ENCODE measurements around the gene HCST.
"Not testable (repeated sequence)": the region's sequence is repeated elsewhere in the genome, so short reads cannot be mapped to it uniquely, and the experiment has no call there.

The HCST gene

GRCh38 chr19:35907377-35907745 lies 5.0 kb downstream of the HCST start:
- no peak for DNase-seq

- DNase-seq: no peak
Measured at GRCh38 chr19:35908010-35908441, 5.7 kb downstream of the HCST start, which contains the start of gene TYROBP. Gene TYROBP, minus strand, starts transcription at chr19:35908295. Its CDS starts 67 bp downstream, at chr19:35908228.

GRCh38 chr19:35908973-35909683 lies 6.8 kb downstream of the HCST start:
- peak; percentile 9 for DNase-seq

GRCh38 chr19:35909684-35910035 lies 7.3 kb downstream of the HCST start:
- DNase-seq: no peak

- DNase-seq: not testable (repeated sequence)
Measured at GRCh38 chr19:35910355-35910754, 8.0 kb downstream of the HCST start.

DNA sequence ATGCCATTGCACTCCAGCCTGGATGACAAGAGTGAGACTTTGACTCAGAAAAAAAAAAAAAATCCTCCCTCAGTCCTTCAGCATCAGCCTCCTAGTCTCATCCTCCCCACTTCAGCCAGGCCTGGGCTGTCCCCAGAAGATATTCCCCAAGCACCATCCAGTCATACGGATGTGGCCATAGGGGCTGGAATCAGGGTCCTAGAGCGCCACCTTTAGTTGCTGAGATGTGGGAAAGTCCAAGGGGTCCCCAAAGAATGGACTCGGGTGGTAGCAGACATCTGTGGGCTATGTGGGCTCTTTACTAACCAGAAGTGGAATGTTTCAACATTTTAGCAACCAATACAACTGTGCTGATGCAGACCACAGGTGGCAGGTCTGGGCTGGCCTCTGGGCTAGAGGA lies 8.8 kb downstream of the HCST start:
- DNase-seq: no peak

GRCh38 chr19:35911790-35912189 lies 9.5 kb downstream of the HCST start:
- DNase-seq: no peak

DNA sequence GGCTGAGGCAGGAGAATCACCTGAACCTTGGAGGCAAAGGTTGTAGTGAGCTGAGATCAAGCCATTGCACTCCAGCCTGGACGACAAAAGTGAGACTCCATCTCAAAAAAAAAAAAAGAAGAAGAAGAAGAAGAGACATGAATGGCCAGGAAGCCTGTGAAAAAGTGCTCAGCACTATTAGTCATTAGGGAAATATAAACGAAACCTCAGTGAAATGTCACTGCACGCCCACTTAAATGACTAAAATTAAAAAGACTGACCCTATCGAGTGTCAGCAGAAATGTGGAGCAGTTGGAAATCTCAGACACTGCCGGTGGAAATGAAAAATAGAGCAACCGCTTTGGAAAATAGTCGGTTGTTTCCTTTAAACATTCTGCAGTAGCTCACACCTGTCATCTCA lies 11.3 kb downstream of the HCST start:
- DNase-seq: no peak

DNA sequence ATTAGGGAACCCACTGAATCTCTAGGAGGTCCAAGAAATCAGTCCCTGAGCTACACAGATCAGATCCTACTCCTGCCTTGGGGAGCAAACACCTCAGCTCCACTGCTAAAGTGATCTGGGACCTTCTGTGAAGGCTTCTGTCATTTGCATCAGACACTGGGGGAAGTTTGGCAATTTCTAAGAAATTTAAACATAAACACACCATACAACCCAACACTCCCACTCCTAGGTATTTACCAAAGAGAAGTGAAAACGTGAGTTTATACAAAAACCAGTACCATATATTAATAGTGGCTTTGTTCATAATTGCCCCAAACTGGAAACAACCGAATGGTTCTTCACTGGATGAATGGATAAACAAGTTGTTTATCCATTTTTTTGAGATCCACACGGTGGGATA lies 13.1 kb downstream of the HCST start:
- no peak for DNase-seq

DNA sequence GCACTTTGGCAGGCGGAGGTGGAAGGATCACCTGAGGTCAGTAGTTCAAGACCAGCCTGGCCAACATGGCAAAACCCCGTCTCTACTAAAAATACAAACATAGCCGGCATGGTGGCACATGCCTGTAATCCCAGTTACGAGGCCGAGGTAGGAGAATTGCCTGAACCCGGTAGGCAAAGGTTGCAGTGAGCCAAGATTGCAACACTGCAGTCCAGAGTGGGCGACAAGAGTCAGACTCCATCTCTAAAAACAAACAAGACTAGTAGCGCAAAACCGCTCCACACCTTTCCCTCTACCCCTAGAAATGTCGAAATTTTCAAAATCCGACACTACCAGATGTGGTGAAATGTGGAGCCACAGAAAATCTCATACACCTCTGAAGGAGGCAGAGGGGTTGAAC lies 17.0 kb downstream of the HCST start:
- no peak for DNase-seq

GRCh38 chr19:35921012-35921411 lies 18.7 kb downstream of the HCST start:
- DNase-seq: no peak

GRCh38 chr19:35925501-35925900 lies 23.2 kb downstream of the HCST start:
- DNase-seq: no peak

GRCh38 chr19:35928507-35928906 lies 26.2 kb downstream of the HCST start:
- no peak for DNase-seq

DNA sequence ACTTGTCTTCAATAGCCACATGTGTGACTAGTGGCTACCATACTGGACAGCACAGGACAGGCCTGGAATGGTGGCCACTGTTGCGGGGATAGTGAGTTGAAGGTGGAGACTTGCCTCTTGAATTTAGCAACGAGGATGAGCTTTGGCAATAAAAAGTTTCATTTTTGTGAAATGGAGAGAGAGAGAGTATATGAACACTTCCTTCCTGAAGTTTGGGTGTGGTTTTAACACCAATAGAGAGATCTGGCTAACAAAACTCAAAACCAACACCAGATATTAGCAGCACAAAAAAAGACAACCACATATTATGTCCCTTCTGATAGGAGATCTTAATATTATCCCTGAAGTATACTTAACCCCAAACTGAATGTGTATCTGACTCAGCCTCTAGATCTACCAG lies 27.5 kb downstream of the HCST start:
- DNase-seq: no peak

DNA sequence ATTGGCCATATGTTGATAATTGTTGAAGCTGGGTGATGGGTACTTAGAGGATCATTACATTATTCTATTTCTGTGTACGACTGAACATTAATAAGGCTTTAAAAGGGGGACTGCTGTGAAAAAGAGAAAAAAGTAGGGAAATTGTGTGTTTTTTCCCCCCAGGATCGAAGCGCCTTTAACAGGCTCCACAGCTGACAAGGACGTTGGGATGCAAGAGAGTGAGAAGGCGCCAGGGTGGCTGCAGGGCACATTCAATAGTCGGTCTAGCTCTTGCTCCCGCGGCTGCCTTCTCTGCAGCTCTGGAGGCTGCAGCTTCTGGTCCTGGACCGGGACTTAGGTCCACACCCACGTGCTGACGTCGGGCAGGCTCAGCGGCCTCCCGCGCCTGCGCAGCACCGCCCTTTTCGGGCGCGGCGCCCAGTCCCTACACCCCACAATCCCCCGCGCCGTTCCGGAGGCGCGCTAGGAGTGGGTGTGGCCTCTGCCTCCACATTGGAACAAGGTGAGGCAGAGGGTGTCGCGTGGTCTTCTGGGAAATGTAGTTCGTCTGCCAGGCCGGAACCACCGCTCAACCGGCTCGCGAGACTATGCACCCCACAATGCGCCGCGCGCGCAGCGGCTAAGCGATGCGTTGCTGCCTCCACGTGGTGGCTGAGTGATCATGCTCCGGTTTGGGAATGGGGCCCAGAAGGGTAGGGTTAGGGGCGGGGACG lies 29.0 kb downstream of the HCST start:
- DNase-seq: peak; percentile 99

DNA sequence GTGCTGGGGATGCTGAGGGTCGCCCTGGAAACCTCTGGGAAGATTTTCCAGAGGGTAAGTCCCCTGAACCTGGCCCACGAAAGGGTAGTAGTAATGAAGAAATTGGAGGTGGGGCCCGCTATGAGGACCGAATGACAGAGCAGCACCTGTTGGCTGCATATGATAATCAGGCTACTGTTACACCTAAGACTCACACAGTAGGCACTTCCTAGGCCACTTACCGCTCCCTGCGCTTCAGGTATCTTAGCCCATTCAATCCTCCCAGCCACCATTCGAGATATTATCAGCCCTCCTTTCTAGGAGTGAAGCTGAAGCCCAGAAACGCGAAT lies 29.5 kb downstream of the HCST start:
- no peak for DNase-seq

DNA sequence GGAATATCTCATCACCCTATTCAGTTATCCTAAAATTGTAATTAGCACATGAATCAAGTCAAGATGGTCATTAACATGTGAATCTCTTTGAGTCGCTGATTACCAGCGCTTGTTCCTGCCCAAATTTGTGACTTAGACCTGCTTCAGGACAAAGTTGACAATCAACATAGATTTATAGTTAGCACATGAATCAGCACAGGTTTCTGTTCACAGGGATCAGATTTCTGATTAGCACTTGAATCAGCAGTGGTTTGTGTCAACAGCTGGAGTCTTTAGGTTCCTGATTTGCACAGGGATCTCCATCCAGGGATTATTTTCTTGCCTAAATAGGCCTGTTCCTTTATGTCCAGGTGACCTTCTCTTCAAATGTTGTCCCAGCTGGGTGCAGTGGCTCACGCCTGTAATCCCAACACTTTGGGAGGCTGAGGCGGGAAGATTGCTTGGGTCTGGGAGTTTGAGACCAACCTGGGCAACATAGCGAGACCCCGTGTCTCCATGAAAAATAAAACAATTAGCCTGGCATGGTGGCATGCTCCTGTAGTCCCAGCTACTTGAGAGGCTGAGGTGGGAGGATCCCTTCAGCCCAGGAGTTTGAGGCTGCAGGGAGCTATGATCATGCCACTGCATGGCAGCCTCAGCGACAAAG lies 30.1 kb downstream of the HCST start:
- no peak for DNase-seq

GRCh38 chr19:35935911-35936737 lies 33.8 kb downstream of the HCST start, which contains the start of gene LRFN3:
Gene LRFN3, plus strand, starts transcription at chr19:35936374. Its CDS starts 3,052 bp downstream, at chr19:35939426.
- peak; percentile 80 for DNase-seq

DNA sequence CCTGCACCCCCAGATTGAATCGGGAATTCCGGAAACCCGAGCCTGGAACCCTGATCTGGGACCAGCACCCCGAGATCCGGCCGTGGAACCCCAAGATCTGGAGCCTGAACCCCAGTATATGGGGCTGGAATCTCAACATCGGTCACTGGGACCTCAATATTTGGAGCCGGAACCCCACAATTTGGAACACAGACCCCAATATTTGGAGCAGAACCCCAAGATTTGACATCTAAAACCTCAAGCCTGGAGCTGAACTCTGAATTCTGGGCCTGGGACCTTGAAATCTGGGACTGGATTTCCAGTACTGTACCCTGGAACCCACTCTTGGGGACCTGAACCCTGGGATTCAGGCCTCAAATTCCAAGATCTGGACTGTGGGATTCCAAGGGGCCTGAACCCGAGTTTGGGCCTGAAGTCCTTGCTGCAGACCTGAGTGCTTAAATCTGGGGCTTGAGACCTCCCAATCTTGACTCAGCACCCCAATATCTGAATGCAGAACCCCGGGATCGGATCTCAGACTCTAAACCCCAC lies 34.5 kb downstream of the HCST start:
- DNase-seq: no peak

- DNase-seq: no peak
Measured at GRCh38 chr19:35937345-35938281, 35.3 kb downstream of the HCST start.

- DNase-seq: no peak
Measured at GRCh38 chr19:35938282-35939224, 36.2 kb downstream of the HCST start.
